HepG2 (cell line): ENCODE results near the gene ATP2B3. TPM values are rescaled to one million over a fixed set of nuclear protein-coding genes. Genes with fewer than 3 reads are reported as not detected.

Experiments
- ATAC-seq: fragments of 200-7000 bp; cut with Tn5 transposase; 3 replicates; pipeline ENCODE4 v1.9.1; 2020; ENCODE audit warnings: mild to moderate bottlenecking, moderate library complexity
- BruUV-seq: library from RNA; stranded (reverse); fragments of 400-500 nt; replicated peaks from 2 replicates; lab custom pipeline; 2021; lab: Mats Ljungman, UMichigan
- CTCF ChIA-PET: fragments of 300-600 bp; formaldehyde crosslinking; extraction: SDS; loops from one replicate; lab custom pipeline; 2021; ENCODE audit warnings: low total read pairs, inconsistent platforms, low intra/inter-chr PET ratio; lab: Yijun Ruan, JAX
- POLR2A ChIA-PET: fragments of 350-600 bp; sonication (Branson Sonifier 250); formaldehyde crosslinking; loops from one replicate; lab custom pipeline; 2020; ENCODE audit warnings: antibody characterized with exemption, inconsistent platforms; lab: Yijun Ruan, JAX
- DNase-seq: peaks from one replicate; pipeline ENCODE4 v3.0.0-alpha.2; 2015; ENCODE audit warnings: low spot score
- FAIRE-seq: peaks from 3 replicates; lab custom pipeline; 2011; peaks lifted over from hg19 to GRCh38; lab: Jason Lieb, UNC
- H2AFZ ChIP-seq: one replicate; pipeline ENCODE4 v1.6.1; 2011; ENCODE audit warnings: low read length, inconsistent platforms
- H3K27ac ChIP-seq: fragments of 300-600 bp; 3 replicates; pipeline ENCODE4 v1.8.0; 2011; ENCODE audit warnings: mixed run types, mild to moderate bottlenecking, mixed read lengths, low read length, inconsistent platforms; ENCODE audit not compliant: insufficient read depth; ENCODE audit errors: extremely low read length
- H3K27me3 ChIP-seq, 2 experiments: fragments of 200-600 bp in 1 of 2; 2 replicates in 1 of 2; 3 replicates in 1 of 2; pipeline versions ENCODE4 v1.6.0 to v1.8.0; 2011; ENCODE audit warnings: low read length in 2 of 2, mild to moderate bottlenecking in 2 of 2, moderate library complexity in 2 of 2, inconsistent platforms in 1 of 2; ENCODE audit not compliant: insufficient read depth in 2 of 2, control insufficient read depth in 1 of 2
- H3K36me3 ChIP-seq, 2 experiments: fragments of 200-600 bp in 1 of 2; replicated peaks in 1 of 2; 2 replicates in 1 of 2; 3 replicates in 1 of 2; pipeline versions ENCODE4 v1.5.1 to v1.8.0; 2011; ENCODE audit warnings: low read length in 2 of 2, inconsistent platforms in 1 of 2; ENCODE audit not compliant: insufficient read depth in 2 of 2, control insufficient read depth in 1 of 2
- H3K4me1 ChIP-seq: 2 replicates; pipeline ENCODE4 v1.5.1; 2012; ENCODE audit warnings: low read length, inconsistent platforms; ENCODE audit not compliant: insufficient read depth
- H3K4me2 ChIP-seq: 2 replicates; pipeline ENCODE4 v1.6.0; 2011; ENCODE audit warnings: low read depth, low read length, inconsistent platforms
- H3K4me3 ChIP-seq, 3 experiments: fragments of 200-600 bp in 1 of 3; sonication (generic), shearing (Covaris generic) in 1 of 3; replicated peaks in 1 of 3; 2 replicates each; pipeline ENCODE4 v1.5.1; 2011 to 2016; ENCODE audit warnings: low read length in 3 of 3, inconsistent platforms in 2 of 3, low read depth in 2 of 3, mild to moderate bottlenecking in 2 of 3, control low read depth in 1 of 3, mixed read lengths in 1 of 3; ENCODE audit not compliant: insufficient read depth in 1 of 3
- H3K79me2 ChIP-seq: one replicate; pipeline ENCODE4 v1.6.1; 2011; ENCODE audit warnings: low read length, inconsistent platforms; ENCODE audit not compliant: insufficient read depth
- H3K9ac ChIP-seq: 2 replicates; pipeline ENCODE4 v1.6.0; 2011; ENCODE audit warnings: mild to moderate bottlenecking, low read depth, low read length, inconsistent platforms; ENCODE audit not compliant: insufficient read depth
- H3K9me3 ChIP-seq: 2 replicates; pipeline ENCODE4 v1.5.1; 2012; ENCODE audit warnings: mild to moderate bottlenecking, low read length
- H4K20me1 ChIP-seq: 2 replicates; pipeline ENCODE4 v1.6.0; 2011; ENCODE audit warnings: inconsistent platforms, mild to moderate bottlenecking, low read length, moderate library complexity; ENCODE audit not compliant: insufficient read depth
- JARID2 ChIP-seq: sonication (generic); formaldehyde crosslinking; IDR thresholded peaks from 2 replicates; pipeline ENCODE4 v1.8.1; 2023; ENCODE audit warnings: missing genetic modification reagents, inconsistent platforms; ENCODE audit not compliant: insufficient replicate concordance
- MBNL3 ChIP-seq: fragments of 250-450 bp; sonication (Bioruptor Pico); conservative IDR thresholded peaks from 2 replicates; pipeline ENCODE4 v1.8.0; 2022; ENCODE audit warnings: mild to moderate bottlenecking, inconsistent platforms
- MYC ChIP-seq: sonication (generic); formaldehyde crosslinking; IDR thresholded peaks from 2 replicates; pipeline ENCODE4 v1.9.0; 2021; ENCODE audit warnings: missing genetic modification reagents, borderline replicate concordance
- PTBP1 ChIP-seq: fragments of 200-400 bp; formaldehyde crosslinking; IDR thresholded peaks from 2 replicates; pipeline ENCODE4 v1.6.1; 2018; ENCODE audit warnings: low read length, low read depth; ENCODE audit not compliant: poor library complexity, severe bottlenecking
- SNAPC4 ChIP-seq: sonication (generic); formaldehyde crosslinking; IDR thresholded peaks from 2 replicates; pipeline ENCODE4 v1.4.0; 2020; ENCODE audit warnings: mild to moderate bottlenecking, missing genetic modification reagents
- TCF12 ChIP-seq, 2 experiments: fragments of 450-650 bp in 1 of 2; sonication (generic) in 1 of 2; formaldehyde crosslinking in 1 of 2; IDR thresholded peaks; 2 replicates each; pipeline versions ENCODE4 v1.6.1 to v1.8.0; 2017 to 2022; ENCODE audit warnings: antibody characterized with exemption in 1 of 2, mild to moderate bottlenecking in 1 of 2, missing genetic modification reagents in 1 of 2, moderate library complexity in 1 of 2
- THAP9 ChIP-seq: sonication (generic); formaldehyde crosslinking; IDR thresholded peaks from 2 replicates; pipeline ENCODE4; 2020; ENCODE audit warnings: missing genetic modification reagents, mild to moderate bottlenecking, borderline replicate concordance
- ZBTB7A ChIP-seq: sonication (generic); formaldehyde crosslinking; IDR thresholded peaks from 2 replicates; pipeline ENCODE4 v1.8.0; 2022; ENCODE audit warnings: mild to moderate bottlenecking, missing genetic modification reagents
- ZFP41 ChIP-seq: sonication (generic); formaldehyde crosslinking; IDR thresholded peaks from 2 replicates; pipeline ENCODE4 v1.4.0; 2020; ENCODE audit warnings: mild to moderate bottlenecking, missing genetic modification reagents, borderline replicate concordance
- ZFX ChIP-seq: sonication (generic); formaldehyde crosslinking; IDR thresholded peaks from 2 replicates; pipeline ENCODE4 v1.4.0; 2020; ENCODE audit warnings: mild to moderate bottlenecking, low read depth, missing genetic modification reagents, moderate library complexity
- ZFY ChIP-seq: sonication (generic); formaldehyde crosslinking; IDR thresholded peaks from 2 replicates; pipeline ENCODE4 v1.4.0; 2020; ENCODE audit warnings: missing genetic modification reagents
- ZNF547 ChIP-seq: sonication (generic); formaldehyde crosslinking; IDR thresholded peaks from 2 replicates; pipeline ENCODE4 v1.5.1; 2020; ENCODE audit warnings: mild to moderate bottlenecking, missing genetic modification reagents
- ZNF704 ChIP-seq: sonication (generic); formaldehyde crosslinking; IDR thresholded peaks from 2 replicates; pipeline ENCODE4 v1.8.1; 2023; ENCODE audit warnings: mild to moderate bottlenecking, inconsistent platforms, moderate library complexity, missing genetic modification reagents, borderline replicate concordance
- WGBS: methylation state at CpG from one replicate; pipeline ENCODE4 v1.1.6; 2017; ENCODE audit warnings: low lambda C conversion rate; 5-methylcytosine and 5-hydroxymethylcytosine counted together
- in situ Hi-C: cut with HindIII; loops from 2 replicates; pipeline ENCODE4 v1.10.0; 2017; ENCODE audit warnings: low pct_unique_long_range_greater_than_20kb; ENCODE audit not compliant: extremely low pct_ligation_motif_present
- intact Hi-C: fragments of 100-400 bp; cut with micrococcal nuclease; formaldehyde crosslinking; loops from one replicate; pipeline ENCODE4 v1.10.0; 2022; ENCODE audit not compliant: unreplicated experiment
- polyA plus RNA-seq, 8 experiments: library from polyadenylated mRNA; depleted of rRNA in 3 of 8; stranded (reverse) in 7 of 8; unstranded in 1 of 8; fragments of >200 nt; fragmentation: Illumina TruSeq in 4 of 8; extraction: Trizol in 4 of 8; gene quantifications; 2 replicates each; pipeline versions ENCODE4 v1.2.1 to v1.2.3, GENCODE V29; 2011 to 2016; ENCODE audit warnings: low read depth in 4 of 8, missing spikeins in 1 of 8, mixed read lengths in 1 of 8; ENCODE audit not compliant: insufficient read depth in 1 of 8
- total RNA-seq, 5 experiments: library from RNA; depleted of rRNA; stranded (reverse); fragments of >200 nt; fragmentation: Illumina TruSeq; extraction: Trizol; gene quantifications; 2 replicates each; pipeline ENCODE4 v1.2.3, GENCODE V29; 2016; ENCODE audit warnings: low read depth in 1 of 5

ATP2B3 gene
- total and polyA plus RNA-seq, 2 of the 13 experiments (the other 11 are each of a cell fraction or from before 2014, with no cell fraction given), result not detected

DNA sequence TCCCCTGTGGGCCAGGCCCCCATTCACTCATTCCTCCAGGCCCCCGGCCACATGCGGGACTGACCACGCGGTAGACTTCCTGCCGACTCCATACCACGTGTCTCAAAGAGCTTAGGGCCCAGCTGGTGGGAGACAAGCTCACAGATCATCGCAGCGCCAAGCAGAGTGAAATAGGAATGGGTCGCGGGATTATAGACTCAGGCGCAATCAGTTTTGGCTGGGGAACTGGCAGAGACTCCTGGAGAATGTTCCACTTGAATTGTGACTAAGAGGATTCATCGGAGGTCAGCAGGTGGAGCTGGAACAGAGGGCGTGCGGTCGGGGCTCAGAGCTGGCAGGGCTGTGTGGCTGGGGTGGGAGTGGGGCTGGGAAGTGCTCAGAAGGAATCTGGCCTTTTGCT, 15.6 kb downstream of the ATP2B3 start (continued):
- TF ChIP-seq JARID2 (CRISPR knock-in tag), result no peak
- no peak for TF ChIP-seq MBNL3 (CRISPR knock-in tag)
- TF ChIP-seq PTBP1, result no peak
- TF ChIP-seq, all 625 proteins: peak for 0

GRCh38 chrX:153537080-153537479, 19.6 kb downstream of the ATP2B3 start:
- ChIA-PET POLR2A (no interaction called here), CTCF (no interaction called here)
- no TSS peak for BruUV-seq
- TF ChIP-seq TCF12 (IDR thresholded peaks at IDR 0.05) (no peak), TCF12 (CRISPR knock-in tag; IDR thresholded peaks at IDR 0.05) (no peak), ZNF547 (CRISPR knock-in tag) (no peak), ZFX (CRISPR knock-in tag) (no peak), ZFP41 (CRISPR knock-in tag) (no peak), ZNF704 (CRISPR knock-in tag) (no peak), ZFY (no peak), MYC (CRISPR knock-in tag) (no peak), SNAPC4 (CRISPR knock-in tag) (no peak), ZBTB7A (CRISPR knock-in tag) (no peak), THAP9 (CRISPR knock-in tag) (no peak)

More at GRCh38 chrX:153537080-153537479, 19.6 kb downstream of the ATP2B3 start:
- intact Hi-C loops, result loop anchor here (5.0 kb wide), 1 partner anchor 670 kb away; no protein-coding TSS in a partner anchor
- Histone ChIP-seq H3K36me3 (no peaks in the 10 kb centered on the region), H3K4me1 (no peaks in the 10 kb centered on the region), H2AFZ (no peak overlapping the region), H3K9me3 (no peaks in the 10 kb centered on the region), H3K4me3 (no peak overlapping the region), H3K27me3 (peaks cover 5 to 56% of the 10 kb centered on the region in 2 experiments; a peak in 4 of 5 replicates), H3K27ac (no peak overlapping the region), H3K9ac (no peak overlapping the region), H3K4me2 (no peak overlapping the region), H3K79me2 (no peaks in the 10 kb centered on the region), H4K20me1 (no peaks in the 10 kb centered on the region)
- WGBS, result no CpG with 5 or more reads among the region's 11 CpGs
- FAIRE-seq, result no peak
- in situ Hi-C loops, result no loop called here
- no peak for DNase-seq
- no peak for ATAC-seq
